ENCODE results near the gene FAM187B. TPM values are rescaled to one million over a fixed set of nuclear protein-coding genes. Genes with fewer than 3 reads are reported as not detected.
A peak's percentile ranks its signal among the peaks of the same experiment; 100 is the strongest.

The FAM187B gene
- total RNA-seq, 4 donors from 2014 or later = 0.67 TPM; not detected in 3

DNA sequence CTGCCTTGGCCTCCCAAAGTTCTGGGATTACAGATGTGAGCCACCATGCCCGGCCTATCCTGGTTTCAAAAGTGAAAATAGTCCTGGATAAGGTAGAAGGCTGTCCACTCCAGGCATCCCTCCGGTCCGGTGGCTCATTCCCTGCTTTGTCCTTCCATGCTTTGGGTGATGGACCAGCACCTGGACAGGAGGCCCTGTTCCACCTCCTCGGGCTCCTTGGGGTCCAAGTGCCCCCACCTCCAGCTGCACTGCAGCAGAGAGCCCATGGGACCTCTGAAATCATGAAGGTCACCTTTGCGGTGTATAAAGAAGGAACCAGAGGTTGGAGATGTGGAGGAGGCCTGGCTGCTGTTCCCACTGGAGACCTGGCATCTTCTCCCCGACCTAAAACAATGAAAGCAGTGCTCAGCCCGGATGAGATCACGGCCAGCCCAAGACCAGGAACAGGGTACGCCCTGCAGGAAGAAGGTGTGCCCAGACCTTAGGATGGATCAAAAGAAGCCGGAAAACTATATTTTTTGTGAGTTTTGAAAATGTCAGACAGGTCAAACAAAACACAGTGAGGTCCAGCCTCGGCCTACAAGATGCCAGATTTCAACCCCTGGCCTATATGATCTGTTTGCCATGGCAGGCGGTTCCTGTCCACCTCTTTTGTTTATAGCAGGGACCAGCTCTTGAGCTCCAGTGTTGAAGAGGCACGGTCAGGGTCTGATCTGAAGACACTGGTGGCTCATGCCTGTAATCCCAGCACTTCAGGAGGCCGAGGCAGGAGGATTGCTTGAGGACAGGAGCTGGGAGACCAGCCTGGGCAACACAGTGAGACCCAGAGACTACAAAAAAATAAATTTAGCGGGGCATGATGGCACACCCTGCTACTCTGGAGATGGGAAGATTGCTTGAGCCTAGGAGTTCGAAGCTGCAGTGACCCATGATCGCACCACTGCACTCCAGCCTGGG, 26.1 kb upstream of the FAM187B start:
- peaks cover 5 to 12% of the 10 kb centered on the region in 2 donors for H3K36me3 ChIP-seq
- H3K4me3 ChIP-seq (replicated peaks in 1 of 3) = no peak overlapping the region
- 82 to 88% methylated on average over 17 of the region's 17 CpGs for WGBS, 2 donors
- peaks cover 6 to 9% of the 10 kb centered on the region in 2 donors for H3K4me1 ChIP-seq
- no peaks in the 10 kb centered on the region for H3K9me3 ChIP-seq
- no peak for DNase-seq
- intact Hi-C loops (cut with DNase I) = no loop called here
- H3K27me3 ChIP-seq = no peaks in the 10 kb centered on the region
- no peak for TF ChIP-seq POLR2A (IDR thresholded peaks at IDR 0.05)
- TF ChIP-seq, protein P1, sequence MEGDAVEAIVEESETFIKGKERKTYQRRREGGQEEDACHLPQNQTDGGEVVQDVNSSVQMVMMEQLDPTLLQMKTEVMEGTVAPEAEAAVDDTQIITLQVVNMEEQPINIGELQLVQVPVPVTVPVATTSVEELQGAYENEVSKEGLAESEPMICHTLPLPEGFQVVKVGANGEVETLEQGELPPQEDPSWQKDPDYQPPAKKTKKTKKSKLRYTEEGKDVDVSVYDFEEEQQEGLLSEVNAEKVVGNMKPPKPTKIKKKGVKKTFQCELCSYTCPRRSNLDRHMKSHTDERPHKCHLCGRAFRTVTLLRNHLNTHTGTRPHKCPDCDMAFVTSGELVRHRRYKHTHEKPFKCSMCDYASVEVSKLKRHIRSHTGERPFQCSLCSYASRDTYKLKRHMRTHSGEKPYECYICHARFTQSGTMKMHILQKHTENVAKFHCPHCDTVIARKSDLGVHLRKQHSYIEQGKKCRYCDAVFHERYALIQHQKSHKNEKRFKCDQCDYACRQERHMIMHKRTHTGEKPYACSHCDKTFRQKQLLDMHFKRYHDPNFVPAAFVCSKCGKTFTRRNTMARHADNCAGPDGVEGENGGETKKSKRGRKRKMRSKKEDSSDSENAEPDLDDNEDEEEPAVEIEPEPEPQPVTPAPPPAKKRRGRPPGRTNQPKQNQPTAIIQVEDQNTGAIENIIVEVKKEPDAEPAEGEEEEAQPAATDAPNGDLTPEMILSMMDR (IDR thresholded peaks at IDR 0.05) = no peak
- H3K27ac ChIP-seq = peak overlapping the region in 1 of 3 donors; percentile 53

DNA sequence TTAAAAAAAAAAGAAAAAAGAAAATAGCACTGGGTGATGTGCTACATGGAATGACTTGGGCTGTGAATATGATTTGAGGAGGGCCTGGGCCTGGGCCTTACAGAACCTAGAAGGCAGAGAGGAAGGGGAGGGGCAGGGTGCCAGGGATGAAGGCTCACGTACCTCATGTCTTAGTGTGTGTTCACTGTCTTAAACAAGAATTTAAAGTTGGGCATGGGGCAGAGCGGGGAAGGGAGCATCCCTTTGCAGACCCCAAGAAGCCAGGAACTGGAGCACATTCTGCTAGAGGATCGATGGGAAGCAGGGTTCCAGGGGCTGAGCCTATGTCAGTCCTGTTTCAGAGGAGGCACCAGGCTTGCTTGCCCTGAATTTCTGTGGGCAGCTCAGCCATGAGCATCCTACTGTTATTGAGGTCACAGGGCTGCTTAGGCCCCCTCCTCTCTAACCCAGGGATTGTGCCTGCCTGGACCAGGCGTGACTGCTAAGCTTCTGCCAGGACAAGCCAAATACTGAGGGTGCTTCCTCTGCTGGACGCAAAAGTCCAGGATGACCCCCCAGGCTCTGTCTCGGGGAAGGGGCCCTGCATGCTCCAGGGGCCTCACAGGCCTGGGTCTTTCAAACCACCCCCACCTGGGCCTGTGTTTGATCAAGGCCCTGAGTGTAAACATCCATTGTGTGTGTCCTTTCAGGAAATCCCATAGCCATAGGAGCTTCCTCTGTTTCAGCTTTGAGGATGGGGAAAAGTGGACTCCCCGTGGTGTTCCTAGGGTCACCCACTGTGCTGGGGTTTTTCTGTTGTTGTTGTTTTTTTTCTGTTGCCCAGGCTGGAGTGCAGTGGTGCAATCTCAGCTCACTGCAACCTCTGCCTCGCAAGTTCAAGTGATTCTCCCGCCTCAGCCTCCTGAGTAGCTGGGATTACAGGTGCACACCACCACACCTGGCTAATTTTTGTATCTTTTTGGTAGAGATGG, 25.1 kb upstream of the FAM187B start:
- TF ChIP-seq POLR2A (IDR thresholded peaks at IDR 0.05) = no peak
- TF ChIP-seq, protein P1 (IDR thresholded peaks at IDR 0.05) = no peak
- WGBS, 2 donors = 77 to 84% methylated on average over 5 to 9 of the region's 9 CpGs
- H3K36me3 ChIP-seq = peaks cover 5 to 12% of the 10 kb centered on the region in 2 donors
- H3K27me3 ChIP-seq = no peaks in the 10 kb centered on the region
- H3K27ac ChIP-seq = no peak overlapping the region
- H3K4me1 ChIP-seq = peaks cover 7 to 9% of the 10 kb centered on the region in 2 donors
- DNase-seq = no peak
- H3K4me3 ChIP-seq (replicated peaks in 1 of 3) = no peak overlapping the region
- no peaks in the 10 kb centered on the region for H3K9me3 ChIP-seq
- intact Hi-C loops (cut with DNase I) = no loop called here

DNA sequence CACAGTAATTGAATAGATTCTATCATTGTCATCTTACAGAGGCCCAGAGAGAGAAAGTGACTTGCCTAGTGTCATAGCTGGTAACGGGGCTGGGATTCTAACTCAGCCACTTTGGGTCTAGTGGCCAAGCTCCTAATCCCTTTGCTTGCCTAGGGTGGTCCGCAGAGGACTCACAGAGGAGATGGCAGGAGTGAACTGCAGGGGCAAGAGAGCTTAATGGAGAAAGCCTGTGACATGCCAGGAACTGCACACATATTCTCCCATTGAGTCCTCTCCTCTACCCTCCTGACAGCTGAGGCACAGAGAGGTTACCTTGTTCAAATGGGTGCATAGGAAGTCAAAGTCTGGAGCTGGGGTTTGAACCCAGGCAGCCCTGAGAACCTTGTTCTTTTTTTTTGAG, 22.9 kb upstream of the FAM187B start:
- peaks cover 5 to 12% of the 10 kb centered on the region in 2 donors for H3K36me3 ChIP-seq
- intact Hi-C loops (cut with DNase I) = no loop called here
- no peak overlapping the region for H3K4me3 ChIP-seq (replicated peaks in 1 of 3)
- no peak for DNase-seq
- WGBS, 2 donors = 85 to 96% methylated on average over 2 of the region's 2 CpGs
- H3K27me3 ChIP-seq = no peaks in the 10 kb centered on the region
- H3K4me1 ChIP-seq = peaks cover 7 to 9% of the 10 kb centered on the region in 2 donors
- no peak overlapping the region for H3K27ac ChIP-seq
- TF ChIP-seq POLR2A (IDR thresholded peaks at IDR 0.05) = no peak
- TF ChIP-seq, protein P1 (IDR thresholded peaks at IDR 0.05) = no peak
- H3K9me3 ChIP-seq = no peaks in the 10 kb centered on the region

DNA sequence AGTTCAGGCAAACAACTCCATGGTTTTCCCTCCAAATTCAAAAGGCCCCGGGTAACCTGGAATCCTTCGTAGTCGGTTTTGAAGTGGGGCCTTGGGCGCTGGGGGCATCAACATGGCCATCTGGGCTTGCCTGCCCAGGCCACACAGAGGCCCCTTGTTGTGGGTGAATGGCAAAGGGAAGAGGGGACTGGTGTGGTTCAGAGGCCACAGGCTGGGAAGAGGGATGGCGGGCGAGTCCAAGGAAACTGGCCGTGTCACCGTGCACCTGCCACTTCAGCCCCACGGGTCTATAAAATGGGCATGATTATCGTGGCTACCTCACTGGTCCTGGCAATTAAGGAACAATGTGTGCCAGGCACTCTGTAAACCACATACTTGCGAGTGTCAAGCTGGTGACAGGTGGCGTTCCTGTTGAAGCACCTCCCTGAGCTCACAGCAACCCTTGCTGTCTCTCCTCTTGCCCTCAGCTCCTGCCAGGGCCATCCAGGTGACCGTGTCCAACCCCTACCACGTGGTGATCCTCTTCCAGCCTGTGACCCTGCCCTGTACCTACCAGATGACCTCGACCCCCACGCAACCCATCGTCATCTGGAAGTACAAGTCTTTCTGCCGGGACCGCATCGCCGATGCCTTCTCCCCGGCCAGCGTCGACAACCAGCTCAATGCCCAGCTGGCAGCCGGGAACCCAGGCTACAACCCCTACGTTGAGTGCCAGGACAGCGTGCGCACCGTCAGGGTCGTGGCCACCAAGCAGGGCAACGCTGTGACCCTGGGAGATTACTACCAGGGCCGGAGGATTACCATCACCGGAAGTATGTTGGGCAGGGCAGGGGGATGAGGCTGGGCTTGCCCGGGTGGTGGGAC, 21.5 kb upstream of the FAM187B start:
- no peak for TF ChIP-seq POLR2A (IDR thresholded peaks at IDR 0.05)
- TF ChIP-seq, protein P1 (IDR thresholded peaks at IDR 0.05) = no peak
- Histone ChIP-seq H3K4me1 (peaks cover 7 to 9% of the 10 kb centered on the region in 2 donors), H3K36me3 (peaks cover 2 to 9% of the 10 kb centered on the region in 2 donors), H3K4me3 (replicated peaks in 1 of 3) (peak overlapping the region in 2 of 3 donors; percentile 75 to 77), H3K27me3 (no peaks in the 10 kb centered on the region), H3K27ac (no peak overlapping the region), H3K9me3 (no peaks in the 10 kb centered on the region)
- 83 to 85% methylated on average over 29 to 34 of the region's 34 CpGs for WGBS, 2 donors
- DNase-seq = no peak
- intact Hi-C loops (cut with DNase I) = loop anchor here (2.0 kb wide), 1 partner anchor 17 kb away; no protein-coding TSS in a partner anchor
